Vagina (tissue), 2 donors: Measurements from ENCODE around the gene CSGALNACT2. TPM values are rescaled to one million over a fixed set of nuclear protein-coding genes. Genes with fewer than 3 reads are reported as not detected.

Experiments
- DNase-seq, 2 donors: peaks; one replicate each; pipeline ENCODE4 v3.0.0-alpha.2; 2017; ENCODE audit errors: extremely low spot score in 2 of 2
- H3K27ac ChIP-seq: fragments of 200-600 bp; sonication (generic); one replicate; pipeline ENCODE4 v1.5.1; 2019
- H3K27me3 ChIP-seq: fragments of 200-600 bp; sonication (generic); one replicate; pipeline ENCODE4 v1.5.1; 2019
- H3K36me3 ChIP-seq, 2 donors: fragments of 200-600 bp; sonication (generic); one replicate each; pipeline ENCODE4 v1.5.1; 2017 to 2019
- H3K4me1 ChIP-seq: fragments of 200-600 bp; sonication (generic); one replicate; pipeline ENCODE4 v1.5.1; 2019
- H3K4me3 ChIP-seq, 2 donors: fragments of 200-600 bp; sonication (generic); 1 replicate in 1 of 2; 2 replicates in 1 of 2; pipeline ENCODE4 v1.5.1; 2016 to 2019
- H3K9me3 ChIP-seq: fragments of 200-600 bp; sonication (generic); one replicate; pipeline ENCODE4 v1.5.1; 2019
- POLR2A ChIP-seq, 2 donors: fragments of 450-650 bp; IDR thresholded peaks; one replicate each; pipeline ENCODE4 v1.6.1; 2017; ENCODE audit warnings: antibody characterized with exemption in 2 of 2, mild to moderate bottlenecking in 2 of 2, moderate library complexity in 2 of 2
- POLR2AphosphoS5 ChIP-seq, 2 donors: sonication (generic); formaldehyde crosslinking; IDR thresholded peaks; one replicate each; pipeline ENCODE4 v1.9.0; 2017; ENCODE audit warnings: antibody characterized with exemption in 2 of 2, mild to moderate bottlenecking in 2 of 2, low read depth in 1 of 2; ENCODE audit not compliant: insufficient read depth in 1 of 2
- intact Hi-C: fragments of 100-400 bp; cut with DNase I; formaldehyde crosslinking; loops from one replicate; pipeline ENCODE4 v1.15.1; 2023
- total RNA-seq: library from RNA; depleted of rRNA; stranded (reverse); fragments of >200 nt; gene quantifications from one replicate; pipeline ENCODE4 v1.2.3, GENCODE V29; 2016
- TF ChIP-seq, protein P1 (sequence below), 3 experiments: fragments of 450-650 bp in 2 of 3; fragments of 200-600 bp in 1 of 3; sonication (generic) in 1 of 3; IDR thresholded peaks; one replicate each; pipeline ENCODE4 v1.5.1; 2017 to 2019; ENCODE audit warnings: antibody characterized with exemption in 3 of 3, mild to moderate bottlenecking in 2 of 3, moderate library complexity in 2 of 3

Gene CSGALNACT2
- total RNA-seq, 1 donor from 2014 or later: 21.9 TPM

DNA sequence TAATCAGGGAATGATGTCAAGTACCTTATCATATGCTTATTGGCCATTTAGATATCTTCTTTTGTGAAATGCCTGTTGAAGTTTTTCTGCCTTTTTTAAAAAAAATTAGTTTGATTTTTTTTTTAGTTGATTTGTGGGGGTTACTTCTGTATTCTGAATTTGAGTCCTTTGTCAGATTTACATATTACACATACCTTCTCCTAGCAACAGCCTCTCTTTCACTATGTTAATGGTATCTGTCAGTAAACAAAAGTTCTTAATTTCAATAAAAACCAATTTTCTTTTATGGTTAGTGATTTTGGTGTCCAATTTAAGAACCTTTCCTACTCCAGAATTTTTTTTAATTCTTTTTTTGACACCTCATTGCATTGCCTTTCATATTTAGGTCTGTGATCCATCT, 52.0 kb downstream of the CSGALNACT2 start:
- H3K36me3 ChIP-seq: no peaks in the 10 kb centered on the region
- no peaks in the 10 kb centered on the region for H3K27me3 ChIP-seq
- no peaks in the 10 kb centered on the region for H3K9me3 ChIP-seq
- intact Hi-C loops: no loop called here
- H3K4me1 ChIP-seq: no peaks in the 10 kb centered on the region
- TF ChIP-seq POLR2A (IDR thresholded peaks at IDR 0.05) (no peak), POLR2AphosphoS5 (IDR thresholded peaks at IDR 0.05; ENCODE audit: insufficient read depth in 1 of 2, low read depth in 1 of 2) (no peak)
- TF ChIP-seq, protein P1, sequence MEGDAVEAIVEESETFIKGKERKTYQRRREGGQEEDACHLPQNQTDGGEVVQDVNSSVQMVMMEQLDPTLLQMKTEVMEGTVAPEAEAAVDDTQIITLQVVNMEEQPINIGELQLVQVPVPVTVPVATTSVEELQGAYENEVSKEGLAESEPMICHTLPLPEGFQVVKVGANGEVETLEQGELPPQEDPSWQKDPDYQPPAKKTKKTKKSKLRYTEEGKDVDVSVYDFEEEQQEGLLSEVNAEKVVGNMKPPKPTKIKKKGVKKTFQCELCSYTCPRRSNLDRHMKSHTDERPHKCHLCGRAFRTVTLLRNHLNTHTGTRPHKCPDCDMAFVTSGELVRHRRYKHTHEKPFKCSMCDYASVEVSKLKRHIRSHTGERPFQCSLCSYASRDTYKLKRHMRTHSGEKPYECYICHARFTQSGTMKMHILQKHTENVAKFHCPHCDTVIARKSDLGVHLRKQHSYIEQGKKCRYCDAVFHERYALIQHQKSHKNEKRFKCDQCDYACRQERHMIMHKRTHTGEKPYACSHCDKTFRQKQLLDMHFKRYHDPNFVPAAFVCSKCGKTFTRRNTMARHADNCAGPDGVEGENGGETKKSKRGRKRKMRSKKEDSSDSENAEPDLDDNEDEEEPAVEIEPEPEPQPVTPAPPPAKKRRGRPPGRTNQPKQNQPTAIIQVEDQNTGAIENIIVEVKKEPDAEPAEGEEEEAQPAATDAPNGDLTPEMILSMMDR (IDR thresholded peaks at IDR 0.05): no peak
- H3K4me3 ChIP-seq: no peak overlapping the region
- H3K27ac ChIP-seq: no peak overlapping the region
- no peak for DNase-seq

DNA sequence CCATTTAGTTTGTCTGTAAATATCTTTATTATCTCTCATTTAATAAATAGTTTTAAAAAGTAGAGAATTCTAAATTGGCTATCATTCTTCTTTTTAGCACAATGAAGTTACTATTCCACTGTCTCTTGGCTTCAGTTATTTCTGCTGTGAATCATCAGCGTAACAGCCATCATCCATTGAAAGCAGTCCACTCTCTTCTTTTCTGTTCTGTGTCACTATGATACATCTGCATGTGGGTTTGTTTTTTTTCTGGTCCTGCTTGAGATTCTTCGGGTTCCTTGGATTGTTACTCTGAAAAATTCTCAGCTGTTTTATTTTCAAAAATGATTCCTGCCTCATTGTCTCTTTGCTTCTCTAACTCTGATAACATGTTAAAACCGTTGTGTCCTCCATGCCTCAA, 52.5 kb downstream of the CSGALNACT2 start:
- TF ChIP-seq, protein P1 (IDR thresholded peaks at IDR 0.05): no peak
- TF ChIP-seq POLR2AphosphoS5 (IDR thresholded peaks at IDR 0.05; ENCODE audit: insufficient read depth in 1 of 2, low read depth in 1 of 2): no peak
- no peak for TF ChIP-seq POLR2A (IDR thresholded peaks at IDR 0.05)
- intact Hi-C loops: no loop called here
- no peaks in the 10 kb centered on the region for H3K4me1 ChIP-seq
- no peaks in the 10 kb centered on the region for H3K9me3 ChIP-seq
- H3K27me3 ChIP-seq: no peaks in the 10 kb centered on the region
- no peak overlapping the region for H3K4me3 ChIP-seq
- DNase-seq: no peak
- no peaks in the 10 kb centered on the region for H3K36me3 ChIP-seq
- no peak overlapping the region for H3K27ac ChIP-seq

DNA sequence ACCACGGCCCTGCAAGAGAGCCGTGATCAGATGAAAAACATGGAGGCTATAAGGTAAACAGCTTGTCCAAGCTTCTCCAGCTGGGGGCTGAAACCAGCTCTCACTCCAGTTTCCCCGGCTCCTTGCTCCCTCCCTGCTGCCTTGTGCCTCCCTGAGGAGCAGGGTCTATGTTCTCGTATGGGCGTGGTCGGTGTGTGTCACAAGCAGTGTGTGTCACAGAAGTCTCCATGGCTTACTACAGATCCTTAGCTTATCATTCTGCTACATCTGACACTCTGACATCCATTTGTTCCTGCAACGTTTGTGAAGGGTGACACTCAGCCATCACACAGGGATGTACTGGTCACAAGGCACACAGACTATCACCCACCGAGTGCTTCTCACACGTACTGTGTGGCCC, 54.6 kb downstream of the CSGALNACT2 start:
- no peak overlapping the region for H3K4me3 ChIP-seq
- TF ChIP-seq POLR2A (IDR thresholded peaks at IDR 0.05) (no peak), POLR2AphosphoS5 (IDR thresholded peaks at IDR 0.05; ENCODE audit: insufficient read depth in 1 of 2, low read depth in 1 of 2) (no peak)
- TF ChIP-seq, protein P1 (IDR thresholded peaks at IDR 0.05): no peak
- DNase-seq: no peak
- no peaks in the 10 kb centered on the region for H3K36me3 ChIP-seq
- H3K4me1 ChIP-seq: no peaks in the 10 kb centered on the region
- no peak overlapping the region for H3K27ac ChIP-seq
- H3K9me3 ChIP-seq: no peaks in the 10 kb centered on the region
- no peaks in the 10 kb centered on the region for H3K27me3 ChIP-seq
- intact Hi-C loops: no loop called here

DNA sequence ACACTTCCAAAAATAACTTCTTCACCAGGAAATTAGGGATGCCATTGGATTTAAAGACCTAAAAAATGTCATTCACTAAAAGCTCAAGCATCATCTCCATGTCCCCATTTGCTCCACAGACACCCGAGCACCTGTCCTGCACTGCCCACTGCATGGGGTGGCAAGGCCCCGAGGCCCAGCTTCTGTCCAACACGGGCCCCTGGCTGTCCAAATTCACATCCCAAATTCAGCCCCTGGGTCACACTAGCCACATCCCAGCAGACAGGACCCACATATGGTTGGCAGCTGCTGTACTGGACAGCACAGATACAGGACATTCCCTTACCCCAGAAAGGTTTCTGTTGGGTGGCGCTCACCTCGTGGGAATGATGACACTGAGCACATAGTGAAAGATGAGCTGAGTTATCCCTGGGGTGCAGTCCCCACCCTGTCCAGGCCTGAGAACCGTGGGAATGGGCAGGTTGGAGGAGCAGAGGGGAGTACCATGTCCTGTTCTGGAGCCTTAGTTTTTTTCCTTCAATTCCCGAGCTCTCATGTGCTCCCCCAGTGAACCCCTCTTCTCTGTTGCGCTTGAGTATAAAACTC, 55.3 kb downstream of the CSGALNACT2 start:
- no peak for DNase-seq
- TF ChIP-seq POLR2AphosphoS5 (IDR thresholded peaks at IDR 0.05; ENCODE audit: insufficient read depth in 1 of 2, low read depth in 1 of 2): no peak
- TF ChIP-seq, protein P1 (IDR thresholded peaks at IDR 0.05): no peak
- TF ChIP-seq POLR2A (IDR thresholded peaks at IDR 0.05): no peak

DNA sequence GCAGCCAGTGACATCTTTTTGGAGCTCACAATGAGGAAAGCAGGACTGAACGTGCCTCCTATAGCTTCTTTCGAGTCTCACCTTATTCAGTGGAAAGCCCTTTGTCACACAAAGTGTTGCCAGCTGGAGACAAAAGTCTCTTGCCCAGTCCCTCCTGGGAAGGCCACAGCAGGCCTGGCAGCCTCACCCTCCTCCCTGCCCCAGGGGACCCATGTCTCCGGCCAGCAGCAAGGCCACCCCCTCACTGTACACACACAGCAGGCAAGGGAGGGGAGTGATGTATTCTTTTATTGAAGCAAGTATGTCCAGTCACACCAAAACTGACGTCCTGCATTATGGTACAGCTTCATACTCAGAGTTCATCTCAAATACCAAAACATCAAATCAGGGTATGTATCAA, 56.0 kb downstream of the CSGALNACT2 start:
- H3K36me3 ChIP-seq: no peaks in the 10 kb centered on the region
- DNase-seq: no peak
- no peak overlapping the region for H3K4me3 ChIP-seq
- TF ChIP-seq, protein P1 (IDR thresholded peaks at IDR 0.05): no peak
- no peak for TF ChIP-seq POLR2AphosphoS5 (IDR thresholded peaks at IDR 0.05; ENCODE audit: insufficient read depth in 1 of 2, low read depth in 1 of 2)
- TF ChIP-seq POLR2A (IDR thresholded peaks at IDR 0.05): no peak
- H3K27ac ChIP-seq: no peak overlapping the region
- no peaks in the 10 kb centered on the region for H3K4me1 ChIP-seq
- intact Hi-C loops: no loop called here
- no peaks in the 10 kb centered on the region for H3K27me3 ChIP-seq
- no peaks in the 10 kb centered on the region for H3K9me3 ChIP-seq

More for the DNA sequence above, 55.3 kb downstream of the CSGALNACT2 start:
- intact Hi-C loops: no loop called here
- Histone ChIP-seq H3K9me3 (no peaks in the 10 kb centered on the region), H3K36me3 (no peaks in the 10 kb centered on the region), H3K4me3 (no peak overlapping the region), H3K27ac (no peak overlapping the region), H3K4me1 (no peaks in the 10 kb centered on the region), H3K27me3 (no peaks in the 10 kb centered on the region)
